ENCODE results near the gene GALM. TPM values are rescaled to one million over a fixed set of nuclear protein-coding genes. Genes with fewer than 3 reads are reported as not detected.

Gene GALM
- total RNA-seq, 4 donors from 2014 or later = 6.2 to 104 (median 14.8) TPM

DNA sequence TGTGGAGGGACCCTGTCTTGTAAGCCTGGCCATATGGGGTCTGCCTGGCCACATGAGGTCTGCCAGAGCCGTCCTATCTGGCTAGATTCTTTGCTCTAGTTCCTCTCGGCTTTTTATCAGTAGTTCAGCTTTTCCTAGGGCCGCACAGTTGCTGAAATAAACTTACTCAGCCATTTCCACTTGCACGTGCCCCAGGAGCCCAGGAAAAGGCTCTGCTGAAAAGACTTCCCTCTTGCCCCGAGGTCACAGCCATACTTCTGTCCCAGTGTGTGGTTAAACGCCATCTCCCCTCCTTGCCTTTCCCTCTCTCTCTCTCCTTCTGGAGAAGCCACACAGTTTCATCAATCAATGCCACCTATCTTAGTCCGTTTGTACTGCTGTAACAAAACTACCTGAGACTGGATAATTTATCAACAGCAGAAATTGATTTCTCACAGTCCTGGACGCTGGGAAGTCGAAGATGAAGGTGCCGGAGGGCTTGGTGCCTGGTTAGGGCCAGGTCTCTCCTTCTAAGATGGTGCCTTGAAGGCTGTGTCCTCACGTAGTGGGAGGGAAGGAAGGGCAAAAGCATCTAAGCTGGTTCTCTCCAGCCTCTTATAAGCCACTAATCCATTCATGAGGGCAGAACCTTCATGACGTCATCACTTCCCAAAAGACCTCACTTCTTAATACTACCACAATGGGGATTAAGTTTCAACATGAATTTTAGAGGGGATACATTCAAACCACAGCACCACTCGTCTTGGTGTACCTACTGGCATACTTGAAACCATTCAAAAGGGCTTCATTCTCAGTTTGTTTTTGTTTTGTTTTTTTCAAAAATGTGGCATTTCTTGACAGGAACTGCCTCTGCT is 11.2 kb upstream of the GALM start:
- intact Hi-C loops (cut with DNase I; ENCODE audit: low total_unique reads) = no loop called here
- Histone ChIP-seq H3K36me3 (no peaks in the 10 kb centered on the region), H3K4me3 (no peak overlapping the region), H3K27me3 (no peaks in the 10 kb centered on the region), H3K9me3 (no peaks in the 10 kb centered on the region), H3K4me1 (no peaks in the 10 kb centered on the region), H3K27ac (no peak overlapping the region)
- no peak for TF ChIP-seq CTCF (IDR thresholded peaks at IDR 0.05)
- no peak for DNase-seq

DNA sequence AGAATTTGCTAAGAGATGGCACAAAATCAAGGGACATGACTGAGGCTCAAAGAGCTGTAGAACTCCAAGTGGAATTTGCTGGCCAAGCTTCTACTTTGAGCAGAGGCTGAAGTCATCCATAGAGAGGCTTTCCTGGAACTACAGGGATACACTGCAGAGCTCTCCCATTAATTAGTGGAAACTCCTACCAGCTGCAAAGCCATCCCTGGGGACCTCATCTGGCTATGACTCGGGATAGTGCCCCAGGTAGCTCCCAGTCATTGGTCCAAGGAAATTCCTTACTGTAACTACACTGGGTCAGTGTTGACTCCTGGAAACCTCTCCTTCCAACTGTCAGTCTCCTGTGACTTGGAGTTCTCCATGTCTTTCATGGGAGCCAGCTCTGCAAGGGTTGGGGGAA is 10.5 kb upstream of the GALM start:
- TF ChIP-seq CTCF (IDR thresholded peaks at IDR 0.05) = no peak
- TF ChIP-seq POLR2A (IDR thresholded peaks at IDR 0.05) = no peak
- intact Hi-C loops (cut with DNase I; ENCODE audit: low total_unique reads) = no loop called here
- H3K9me3 ChIP-seq = no peaks in the 10 kb centered on the region
- no peaks in the 10 kb centered on the region for H3K36me3 ChIP-seq
- H3K27me3 ChIP-seq = no peaks in the 10 kb centered on the region
- no peaks in the 10 kb centered on the region for H3K4me1 ChIP-seq
- DNase-seq = no peak
- H3K27ac ChIP-seq = no peak overlapping the region
- H3K4me3 ChIP-seq = no peak overlapping the region

GRCh38 chr2:38656866-38657480 is 8.9 kb upstream of the GALM start:
- no peaks in the 10 kb centered on the region for H3K9me3 ChIP-seq

DNA sequence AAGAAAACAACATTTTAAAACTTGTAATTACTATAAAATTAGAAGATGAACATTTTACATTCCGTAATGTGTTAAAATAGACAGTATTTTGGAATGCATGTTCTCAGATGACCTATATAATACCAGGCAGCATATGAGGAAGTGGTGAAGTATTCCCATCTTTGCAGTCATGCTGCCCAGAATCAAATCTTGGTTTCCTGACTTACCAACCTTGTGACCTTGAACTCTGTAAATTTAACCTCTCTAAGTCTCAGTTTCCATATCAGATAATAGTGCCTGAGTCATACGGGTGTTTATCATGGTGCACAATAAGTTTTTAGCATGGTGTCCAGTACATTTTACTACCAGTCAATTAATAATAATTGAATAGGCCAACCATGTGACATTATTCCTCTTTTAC is 7.3 kb upstream of the GALM start:
- Histone ChIP-seq H3K36me3 (no peaks in the 10 kb centered on the region), H3K9me3 (no peaks in the 10 kb centered on the region), H3K27ac (no peak overlapping the region), H3K4me3 (no peak overlapping the region), H3K27me3 (no peaks in the 10 kb centered on the region), H3K4me1 (no peaks in the 10 kb centered on the region)
- no peak for TF ChIP-seq CTCF (IDR thresholded peaks at IDR 0.05)
- TF ChIP-seq POLR2A (IDR thresholded peaks at IDR 0.05) = no peak
- intact Hi-C loops (cut with DNase I; ENCODE audit: low total_unique reads) = no loop called here
- DNase-seq = no peak

More at GRCh38 chr2:38656866-38657480, 8.9 kb upstream of the GALM start:
- no peak for TF ChIP-seq CTCF (IDR thresholded peaks at IDR 0.05)
- no peak for TF ChIP-seq POLR2A (IDR thresholded peaks at IDR 0.05)
- H3K4me3 ChIP-seq = no peak overlapping the region
- no peak overlapping the region for H3K27ac ChIP-seq
- H3K36me3 ChIP-seq = no peaks in the 10 kb centered on the region
- no peaks in the 10 kb centered on the region for H3K4me1 ChIP-seq
- no peaks in the 10 kb centered on the region for H3K27me3 ChIP-seq
- intact Hi-C loops (cut with DNase I; ENCODE audit: low total_unique reads) = no loop called here
- no peak for DNase-seq

DNA sequence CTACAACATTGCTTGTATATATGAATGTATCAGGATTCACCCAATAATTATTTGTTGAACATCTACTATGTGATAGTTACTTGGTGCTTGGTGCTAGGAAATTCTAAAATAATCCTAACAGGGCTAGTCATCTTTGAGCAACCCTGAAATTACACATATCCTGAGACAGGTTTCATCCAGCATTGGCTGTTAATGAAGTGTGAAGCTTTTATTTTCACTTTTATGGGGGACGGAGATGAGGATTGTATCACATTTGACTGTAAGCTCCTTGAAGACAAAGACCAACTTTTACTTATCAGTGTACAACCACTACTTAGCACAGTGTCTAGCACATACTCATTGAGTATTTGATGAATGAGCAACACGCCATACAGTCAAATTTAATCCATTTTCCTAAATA is 6.8 kb upstream of the GALM start:
- intact Hi-C loops (cut with DNase I; ENCODE audit: low total_unique reads) = no loop called here
- Histone ChIP-seq H3K4me3 (no peak overlapping the region), H3K27me3 (no peaks in the 10 kb centered on the region), H3K9me3 (no peaks in the 10 kb centered on the region), H3K4me1 (no peaks in the 10 kb centered on the region), H3K36me3 (no peaks in the 10 kb centered on the region), H3K27ac (no peak overlapping the region)
- no peak for DNase-seq
- TF ChIP-seq CTCF (IDR thresholded peaks at IDR 0.05) = no peak
- TF ChIP-seq POLR2A (IDR thresholded peaks at IDR 0.05) = no peak

Measured in uterus (tissue), 4 donors.